Measurements from ENCODE around the gene MACROH2A2. TPM values are rescaled to one million over a fixed set of nuclear protein-coding genes. Genes with fewer than 3 reads are reported as not detected.
"Not testable (repeated sequence)": the region's sequence is repeated elsewhere in the genome, so short reads cannot be mapped to it uniquely, and the experiment has no call there.

MACROH2A2 gene
- total RNA-seq, 1 experiment from 2014 or later, result 11.3 TPM

- H3K27me3 ChIP-seq (ENCODE audit: insufficient read depth, low read length), result no peaks in the 10 kb centered on the region
- no peak overlapping the region for H3K18ac ChIP-seq (ENCODE audit: insufficient read length, low read depth, low read length)
- no peaks in the 10 kb centered on the region for H4K20me1 ChIP-seq (ENCODE audit: control insufficient read depth, insufficient read depth, insufficient read length)
- no peak overlapping the region for H4K5ac ChIP-seq (ENCODE audit: insufficient read length, low read depth, low read length)
- no peaks in the 10 kb centered on the region for H3K79me1 ChIP-seq (ENCODE audit: insufficient read depth, low read depth, low read length, poor library complexity, severe bottlenecking)
- H2AK5ac ChIP-seq (ENCODE audit: insufficient read length, low read length), result no peak overlapping the region
- H4K91ac ChIP-seq (ENCODE audit: insufficient read length, low read depth, low read length), result no peak overlapping the region
- H3T11ph ChIP-seq (ENCODE audit: low read length), result no peak overlapping the region
- no peaks in the 10 kb centered on the region for H3K9me3 ChIP-seq (ENCODE audit: control insufficient read depth, low read depth, low read length)
- no peak overlapping the region for H2AFZ ChIP-seq (ENCODE audit: low read length)
- H3K36me3 Mint-ChIP-seq (ENCODE audit: insufficient read depth in 1 of 3, low read depth in 3 of 3), result peaks cover 4 to 41% (median 9%) of the 10 kb centered on the region in 3 experiments; a peak in 5 of 7 replicates
- no peak overlapping the region for H2BK120ac ChIP-seq (ENCODE audit: low read depth, low read length, poor library complexity, severe bottlenecking)
- no peak overlapping the region for H3K4ac ChIP-seq (ENCODE audit: low read depth, low read length)
- no peaks in the 10 kb centered on the region for H3K79me2 ChIP-seq (ENCODE audit: insufficient read depth, low read length)
- no peak overlapping the region for H2BK15ac ChIP-seq (ENCODE audit: low read depth, low read length)
- no CpG with 5 or more reads among the region's 3 CpGs for WGBS (ENCODE audit: extremely low coverage, insufficient read length, low lambda C conversion rate)
- peaks cover 0 to 3% of the 10 kb centered on the region in 2 experiments; a peak in 1 of 4 replicates for H3K4me1 Mint-ChIP-seq
- no peak for DNase-seq
- H2BK5ac ChIP-seq (ENCODE audit: insufficient read length, low read length), result no peak overlapping the region
- no peak overlapping the region for H3K4me3 Mint-ChIP-seq
- peaks cover under 1% of the 10 kb centered on the region; the same call in 1 of the 2 replicates for H3K27me3 Mint-ChIP-seq (ENCODE audit: low read depth)
- no peak overlapping the region for H4K8ac ChIP-seq (replicated peaks; ENCODE audit: insufficient read length, low read depth, low read length)
- no peak overlapping the region for H3K56ac ChIP-seq (ENCODE audit: insufficient read length, low read depth, low read length)
- no peak overlapping the region for H3K27ac Mint-ChIP-seq
- H3K14ac ChIP-seq (ENCODE audit: insufficient read depth, low read length), result no peak overlapping the region
- H3K27ac ChIP-seq (ENCODE audit: insufficient read length, low read depth, low read length), result no peak overlapping the region
- H2BK20ac ChIP-seq (ENCODE audit: low read depth, low read length, poor library complexity, severe bottlenecking), result no peak overlapping the region
- no peaks in the 10 kb centered on the region for H3K4me1 ChIP-seq (ENCODE audit: insufficient read depth, low read length)
- TF ChIP-seq CTCF (conservative IDR thresholded peaks at IDR 0.05), result no peak
- no peak overlapping the region for H3K9ac ChIP-seq (ENCODE audit: extremely low read depth, insufficient read length, low read length)
- H3K23ac ChIP-seq (ENCODE audit: insufficient read length, low read depth, low read length), result no peak overlapping the region
- H3K23me2 ChIP-seq (ENCODE audit: insufficient read length, low read depth, low read length, poor library complexity, severe bottlenecking), result no peaks in the 10 kb centered on the region
- H3K9me3 Mint-ChIP-seq, result no peaks in the 10 kb centered on the region
- no peak overlapping the region for H3K4me2 ChIP-seq (ENCODE audit: insufficient read depth, insufficient read length, low read length)
- no peak overlapping the region for H2BK12ac ChIP-seq (ENCODE audit: insufficient read length, low read depth, low read length)
Measured at GRCh38 chr10:70098271-70098670, 45.6 kb downstream of the MACROH2A2 start.

- not testable (repeated sequence) for H4K8ac ChIP-seq (replicated peaks; ENCODE audit: insufficient read length, low read depth, low read length); H3K9me3 ChIP-seq (ENCODE audit: control insufficient read depth, low read depth, low read length); H4K5ac ChIP-seq (ENCODE audit: insufficient read length, low read depth, low read length); H2BK15ac ChIP-seq (ENCODE audit: low read depth, low read length); H2BK5ac ChIP-seq (ENCODE audit: insufficient read length, low read length); H3K27me3 Mint-ChIP-seq (ENCODE audit: low read depth); H3K79me1 ChIP-seq (ENCODE audit: insufficient read depth, low read depth, low read length, poor library complexity, severe bottlenecking); H3K4me1 ChIP-seq (ENCODE audit: insufficient read depth, low read length); H3T11ph ChIP-seq (ENCODE audit: low read length); H3K23ac ChIP-seq (ENCODE audit: insufficient read length, low read depth, low read length); H3K27me3 ChIP-seq (ENCODE audit: insufficient read depth, low read length); H3K27ac ChIP-seq (ENCODE audit: insufficient read length, low read depth, low read length); H3K79me2 ChIP-seq (ENCODE audit: insufficient read depth, low read length); H3K23me2 ChIP-seq (ENCODE audit: insufficient read length, low read depth, low read length, poor library complexity, severe bottlenecking); H3K14ac ChIP-seq (ENCODE audit: insufficient read depth, low read length); H2BK120ac ChIP-seq (ENCODE audit: low read depth, low read length, poor library complexity, severe bottlenecking); H3K56ac ChIP-seq (ENCODE audit: insufficient read length, low read depth, low read length); H3K27ac Mint-ChIP-seq; H2AK5ac ChIP-seq (ENCODE audit: insufficient read length, low read length); H3K18ac ChIP-seq (ENCODE audit: insufficient read length, low read depth, low read length); H3K4me3 Mint-ChIP-seq; H4K20me1 ChIP-seq (ENCODE audit: control insufficient read depth, insufficient read depth, insufficient read length); H3K4ac ChIP-seq (ENCODE audit: low read depth, low read length); H2BK20ac ChIP-seq (ENCODE audit: low read depth, low read length, poor library complexity, severe bottlenecking); DNase-seq; H3K9ac ChIP-seq (ENCODE audit: extremely low read depth, insufficient read length, low read length); H3K9me3 Mint-ChIP-seq; H2AFZ ChIP-seq (ENCODE audit: low read length); H3K4me2 ChIP-seq (ENCODE audit: insufficient read depth, insufficient read length, low read length); H4K91ac ChIP-seq (ENCODE audit: insufficient read length, low read depth, low read length); H3K4me1 Mint-ChIP-seq; H2BK12ac ChIP-seq (ENCODE audit: insufficient read length, low read depth, low read length)
- H3K36me3 Mint-ChIP-seq (ENCODE audit: insufficient read depth in 1 of 3, low read depth in 3 of 3), result peaks cover 4 to 23% (median 7%) of the 10 kb centered on the region in 3 experiments; a peak in 5 of 7 replicates
- WGBS (ENCODE audit: extremely low coverage, insufficient read length, low lambda C conversion rate), result no CpG with 5 or more reads among the region's 11 CpGs
Measured at GRCh38 chr10:70101068-70101562, 48.5 kb downstream of the MACROH2A2 start.

Measured in H9 (cell line).